Measurements from ENCODE around the gene FRAT2. TPM values are rescaled to one million over a fixed set of nuclear protein-coding genes. Genes with fewer than 3 reads are reported as not detected.

FRAT2 gene
- total and polyA plus RNA-seq, 10 of the 15 experiments (the other 5 are each of a cell fraction or from before 2014, with no cell fraction given) = 0.69 to 5.9 (median 3.8) TPM

DNA sequence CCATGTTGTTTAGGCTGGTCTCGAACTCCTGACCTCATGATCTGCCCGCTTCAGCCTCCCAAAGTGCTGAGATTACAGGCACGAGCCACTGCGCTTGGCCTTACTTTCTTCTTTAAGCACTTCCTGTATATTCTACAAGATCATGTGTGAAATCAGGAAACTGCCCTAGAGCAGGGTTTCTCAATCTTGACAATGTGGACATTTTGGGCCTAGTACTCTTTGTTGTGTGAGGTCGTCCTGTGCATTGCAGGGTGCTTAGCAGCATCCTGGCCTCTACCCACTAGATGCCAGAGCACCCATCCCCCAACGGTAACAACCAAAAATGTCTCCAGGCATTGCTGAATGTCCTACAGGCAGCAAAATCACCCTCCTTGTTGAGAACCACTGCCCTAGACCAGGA lies 41.9 kb upstream of the FRAT2 start (continued):
- TF ChIP-seq, protein P1, sequence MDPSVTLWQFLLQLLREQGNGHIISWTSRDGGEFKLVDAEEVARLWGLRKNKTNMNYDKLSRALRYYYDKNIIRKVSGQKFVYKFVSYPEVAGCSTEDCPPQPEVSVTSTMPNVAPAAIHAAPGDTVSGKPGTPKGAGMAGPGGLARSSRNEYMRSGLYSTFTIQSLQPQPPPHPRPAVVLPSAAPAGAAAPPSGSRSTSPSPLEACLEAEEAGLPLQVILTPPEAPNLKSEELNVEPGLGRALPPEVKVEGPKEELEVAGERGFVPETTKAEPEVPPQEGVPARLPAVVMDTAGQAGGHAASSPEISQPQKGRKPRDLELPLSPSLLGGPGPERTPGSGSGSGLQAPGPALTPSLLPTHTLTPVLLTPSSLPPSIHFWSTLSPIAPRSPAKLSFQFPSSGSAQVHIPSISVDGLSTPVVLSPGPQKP (IDR thresholded peaks at IDR 0.05; ENCODE audit: low read depth, low read length) = no peak
- TF ChIP-seq SIX5 (IDR thresholded peaks at IDR 0.05; ENCODE audit: low read depth, low read length, severe bottlenecking) (no peak), SP1 (IDR thresholded peaks at IDR 0.05; ENCODE audit: low read depth, low read length) (no peak)

DNA sequence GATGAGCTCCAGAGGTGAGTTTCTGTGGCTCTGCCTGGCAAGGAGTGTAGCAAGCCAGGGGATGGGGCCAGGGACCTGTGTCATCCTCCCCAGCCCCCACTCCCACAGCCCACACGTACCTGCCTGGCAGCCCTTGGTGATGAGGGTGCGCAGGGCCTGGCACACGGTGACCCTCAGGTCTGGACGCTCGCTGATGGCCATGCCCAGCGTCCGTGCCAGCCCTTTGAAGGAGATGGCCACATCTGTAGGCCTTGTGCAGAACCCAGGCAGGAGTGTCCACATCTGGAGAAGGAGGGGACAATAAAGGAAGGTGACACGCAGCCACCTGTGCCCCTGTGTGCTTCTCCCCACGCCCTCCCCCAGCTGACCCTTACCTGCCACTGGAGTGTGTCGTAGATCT lies 38.9 kb upstream of the FRAT2 start:
- FAIRE-seq (no peak), ATAC-seq (no peak), DNase-seq (ENCODE audit: low read depth, low spot score) (no peak)
- H3K4me2 ChIP-seq (ENCODE audit: control insufficient read depth, insufficient read depth) = no peak overlapping the region
- no peaks in the 10 kb centered on the region for H3K27me3 ChIP-seq (replicated peaks in 1 of 2; ENCODE audit: control insufficient read depth in 2 of 2, insufficient read depth in 2 of 2, low read length in 1 of 2)
- SMC1A ChIA-PET (ENCODE audit: uncharacterized antibody, unreplicated experiment) = no interaction called here
- POLR2A ChIA-PET = no interaction called here
- BruUV-seq (replicated peaks) = no TSS peak
- H3K36me3 ChIP-seq (ENCODE audit: control insufficient read depth in 2 of 2, insufficient read depth in 2 of 2, low read length in 1 of 2) = peaks cover 12 to 38% of the 10 kb centered on the region in 2 experiments
- WGBS (ENCODE audit: insufficient coverage, insufficient replicate concordance, low lambda C conversion rate, missing lambda C conversion rate) = 98% methylated on average over 10 of the region's 10 CpGs
- no peak overlapping the region for H3K27ac ChIP-seq (ENCODE audit: control insufficient read depth, insufficient read depth)
- TF ChIP-seq, protein P2, sequence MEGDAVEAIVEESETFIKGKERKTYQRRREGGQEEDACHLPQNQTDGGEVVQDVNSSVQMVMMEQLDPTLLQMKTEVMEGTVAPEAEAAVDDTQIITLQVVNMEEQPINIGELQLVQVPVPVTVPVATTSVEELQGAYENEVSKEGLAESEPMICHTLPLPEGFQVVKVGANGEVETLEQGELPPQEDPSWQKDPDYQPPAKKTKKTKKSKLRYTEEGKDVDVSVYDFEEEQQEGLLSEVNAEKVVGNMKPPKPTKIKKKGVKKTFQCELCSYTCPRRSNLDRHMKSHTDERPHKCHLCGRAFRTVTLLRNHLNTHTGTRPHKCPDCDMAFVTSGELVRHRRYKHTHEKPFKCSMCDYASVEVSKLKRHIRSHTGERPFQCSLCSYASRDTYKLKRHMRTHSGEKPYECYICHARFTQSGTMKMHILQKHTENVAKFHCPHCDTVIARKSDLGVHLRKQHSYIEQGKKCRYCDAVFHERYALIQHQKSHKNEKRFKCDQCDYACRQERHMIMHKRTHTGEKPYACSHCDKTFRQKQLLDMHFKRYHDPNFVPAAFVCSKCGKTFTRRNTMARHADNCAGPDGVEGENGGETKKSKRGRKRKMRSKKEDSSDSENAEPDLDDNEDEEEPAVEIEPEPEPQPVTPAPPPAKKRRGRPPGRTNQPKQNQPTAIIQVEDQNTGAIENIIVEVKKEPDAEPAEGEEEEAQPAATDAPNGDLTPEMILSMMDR (IDR thresholded peaks at IDR 0.05 in 2 of 3, conservative IDR thresholded peaks at IDR 0.05 in 1 of 3; ENCODE audit: control insufficient read depth in 2 of 3, extremely low read depth in 1 of 3, insufficient read depth in 1 of 3, low read depth in 3 of 3, low read length in 3 of 3) = no peak
- TF ChIP-seq CEBPB (IDR thresholded peaks at IDR 0.05; ENCODE audit: borderline replicate concordance in 1 of 2, low read depth in 2 of 2, low read length in 2 of 2) (no peak), WRNIP1 (IDR thresholded peaks at IDR 0.05; ENCODE audit: borderline replicate concordance, low read depth, low read length) (no peak), RB1 (IDR thresholded peaks at IDR 0.05; ENCODE audit: borderline replicate concordance) (no peak), NFYA (IDR thresholded peaks at IDR 0.05; ENCODE audit: borderline replicate concordance, low read depth, low read length) (no peak), CHD2 (IDR thresholded peaks at IDR 0.05; ENCODE audit: borderline replicate concordance, low read depth, low read length) (no peak), NFYB (IDR thresholded peaks at IDR 0.05; ENCODE audit: insufficient read depth, low read depth, low read length) (no peak)
- intact Hi-C loops (cut with micrococcal nuclease; ENCODE audit: unreplicated experiment) = no loop called here
- no peaks in the 10 kb centered on the region for H3K9me3 ChIP-seq (replicated peaks; ENCODE audit: control insufficient read depth, insufficient read depth, low read length)
- H3K4me3 ChIP-seq = no peak overlapping the region
- no peak overlapping the region for H3K9ac ChIP-seq (ENCODE audit: control insufficient read depth, insufficient read depth, low read length)
- RAD21 ChIA-PET (ENCODE audit: unreplicated experiment) = no interaction called here
- in situ Hi-C loops (cut with MboI) = no loop called here
- no peaks in the 10 kb centered on the region for H4K20me1 ChIP-seq (ENCODE audit: control insufficient read depth, insufficient read depth)
- CTCF ChIA-PET = no interaction called here
- H2AFZ ChIP-seq (ENCODE audit: control insufficient read depth, low read depth, low read length) = no peak overlapping the region
- H3K79me2 ChIP-seq (ENCODE audit: control insufficient read depth, insufficient read depth, low read length) = no peaks in the 10 kb centered on the region
- H3K4me1 ChIP-seq (ENCODE audit: control insufficient read depth, insufficient read depth, low read length) = no peaks in the 10 kb centered on the region
